MM.1S (cell line): Measurements from ENCODE around the gene KRTAP29-1.
A peak's percentile ranks its signal among the peaks of the same experiment; 100 is the strongest.

Experiments used
- DNase-seq: peaks from one replicate; pipeline ENCODE4 v3.0.0-alpha.2; 2015
- H2AFZ ChIP-seq: fragments of 300-600 bp; sonication (generic); 2 replicates; pipeline ENCODE4 v1.6.0; 2016; ENCODE audit warnings: antibody characterized with exemption, low read length
- H3F3A ChIP-seq: fragments of 300-600 bp; sonication (generic); 2 replicates; pipeline ENCODE4 v1.6.1; 2016; ENCODE audit warnings: mild to moderate bottlenecking, antibody characterized with exemption, low read length, moderate library complexity, mixed read lengths; ENCODE audit not compliant: insufficient read depth
- H3K27ac ChIP-seq: fragments of 300-600 bp; sonication (generic); 2 replicates; pipeline ENCODE4 v1.5.1; 2016; ENCODE audit warnings: mild to moderate bottlenecking, low read length
- H3K27me3 ChIP-seq: fragments of 300-600 bp; sonication (generic); replicated peaks from 2 replicates; pipeline ENCODE4 v1.6.0; 2016; ENCODE audit warnings: low read length; ENCODE audit not compliant: insufficient read depth
- H3K36me3 ChIP-seq: fragments of 300-600 bp; sonication (generic); replicated peaks from 2 replicates; pipeline ENCODE4 v1.6.1; 2016; ENCODE audit warnings: mild to moderate bottlenecking, low read length, mixed read lengths; ENCODE audit not compliant: insufficient read depth
- H3K4me1 ChIP-seq: fragments of 300-600 bp; sonication (generic); 2 replicates; pipeline ENCODE4 v1.6.1; 2016; ENCODE audit warnings: low read length, mixed read lengths
- H3K4me2 ChIP-seq: fragments of 300-600 bp; sonication (generic); 2 replicates; pipeline ENCODE4 v1.6.0; 2016; ENCODE audit warnings: low read depth, low read length
- H3K4me3 ChIP-seq: fragments of 300-600 bp; sonication (generic); 2 replicates; pipeline ENCODE4 v1.5.1; 2016; ENCODE audit warnings: low read length, mixed read lengths
- H3K79me2 ChIP-seq: fragments of 300-600 bp; sonication (generic); 2 replicates; pipeline ENCODE4 v1.6.1; 2016; ENCODE audit warnings: mixed run types, low read length, mixed read lengths
- H3K9ac ChIP-seq: fragments of 300-600 bp; sonication (generic); 2 replicates; pipeline ENCODE4 v1.6.1; 2016; ENCODE audit warnings: low read length, mixed read lengths
- H3K9me2 ChIP-seq: fragments of 300-600 bp; sonication (generic); replicated peaks from 2 replicates; pipeline ENCODE4 v1.6.1; 2016; ENCODE audit warnings: mild to moderate bottlenecking, low read length, mixed read lengths; ENCODE audit not compliant: insufficient read depth
- H3K9me3 ChIP-seq: fragments of 300-600 bp; sonication (generic); replicated peaks from 2 replicates; pipeline ENCODE4 v1.6.1; 2016; ENCODE audit warnings: mild to moderate bottlenecking, low read length, mixed read lengths; ENCODE audit not compliant: insufficient read depth
- H4K20me1 ChIP-seq: fragments of 300-600 bp; sonication (generic); 2 replicates; pipeline ENCODE4 v1.6.1; 2016; ENCODE audit warnings: mild to moderate bottlenecking, low read length, moderate library complexity, mixed read lengths; ENCODE audit not compliant: insufficient read depth
- EZH2 ChIP-seq: fragments of 300-600 bp; sonication (generic); optimal IDR thresholded peaks from 2 replicates; pipeline ENCODE3; 2017; ENCODE audit warnings: low read depth, mild to moderate bottlenecking, antibody characterized with exemption, low read length, mixed read lengths
- EZH2phosphoT487 ChIP-seq: fragments of 300-600 bp; sonication (generic); IDR thresholded peaks from 2 replicates; pipeline ENCODE4 v1.6.1; 2018; ENCODE audit warnings: antibody characterized with exemption, low read length
- TF ChIP-seq, protein P1 (sequence below): fragments of 300-600 bp; sonication (generic); IDR thresholded peaks from 2 replicates; pipeline ENCODE4 v1.5.1; 2016; ENCODE audit warnings: antibody characterized with exemption, low read length, mixed read lengths

The KRTAP29-1 gene

DNA sequence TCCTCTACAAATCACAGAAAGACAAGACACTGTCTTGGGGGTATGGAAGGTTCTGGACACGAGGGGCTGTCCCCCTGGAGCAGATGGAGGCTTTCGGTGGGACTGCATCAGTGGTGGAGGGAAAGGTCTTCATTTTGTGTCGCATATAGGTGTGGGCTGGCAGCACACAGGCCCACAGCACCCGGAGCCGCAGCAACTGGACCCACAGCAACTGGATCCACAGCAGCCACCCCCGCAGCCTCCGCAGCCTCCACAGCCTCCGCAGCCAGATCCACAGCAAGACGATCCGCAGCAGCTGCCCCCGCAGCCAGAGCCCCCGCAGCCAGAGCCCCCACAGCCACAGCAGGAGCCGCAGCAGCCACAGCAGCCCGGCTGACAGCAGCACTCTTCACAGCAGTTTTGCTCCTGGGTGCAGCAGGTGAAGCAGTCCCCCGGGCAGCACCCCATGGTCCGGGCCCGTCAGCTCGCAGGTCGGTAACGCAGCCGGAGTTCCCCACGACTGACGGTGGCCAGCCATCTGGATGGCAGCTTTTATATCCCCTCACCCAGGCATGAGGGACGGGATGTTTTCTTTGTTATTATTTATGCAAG is 12.6 kb upstream of the KRTAP29-1 start, which contains the start of gene KRTAP17-1:
Gene KRTAP17-1 (minus strand): TSS at position 507 of the 591 bp plus-strand sequence. CDS start 60 bp downstream, at position 447.
- Histone ChIP-seq H3K9me2 (no peaks in the 10 kb centered on the region), H3K27ac (no peak within 1 kb of the TSS), H2AFZ (no peak within 1 kb of the TSS), H4K20me1 (no peaks in the 10 kb centered on the region), H3K27me3 (no peaks in the 10 kb centered on the region), H3K9ac (no peak within 1 kb of the TSS), H3K79me2 (no peaks in the 10 kb centered on the region), H3K4me2 (no peak within 1 kb of the TSS), H3K9me3 (no peaks in the 10 kb centered on the region), H3K4me3 (no peak within 1 kb of the TSS), H3K4me1 (no peaks in the 10 kb centered on the region), H3K36me3 (no peaks in the 10 kb centered on the region), H3F3A (no peaks in the 10 kb centered on the region)
- no peak for TF ChIP-seq EZH2
- no peak for TF ChIP-seq EZH2phosphoT487
- TF ChIP-seq, protein P1, sequence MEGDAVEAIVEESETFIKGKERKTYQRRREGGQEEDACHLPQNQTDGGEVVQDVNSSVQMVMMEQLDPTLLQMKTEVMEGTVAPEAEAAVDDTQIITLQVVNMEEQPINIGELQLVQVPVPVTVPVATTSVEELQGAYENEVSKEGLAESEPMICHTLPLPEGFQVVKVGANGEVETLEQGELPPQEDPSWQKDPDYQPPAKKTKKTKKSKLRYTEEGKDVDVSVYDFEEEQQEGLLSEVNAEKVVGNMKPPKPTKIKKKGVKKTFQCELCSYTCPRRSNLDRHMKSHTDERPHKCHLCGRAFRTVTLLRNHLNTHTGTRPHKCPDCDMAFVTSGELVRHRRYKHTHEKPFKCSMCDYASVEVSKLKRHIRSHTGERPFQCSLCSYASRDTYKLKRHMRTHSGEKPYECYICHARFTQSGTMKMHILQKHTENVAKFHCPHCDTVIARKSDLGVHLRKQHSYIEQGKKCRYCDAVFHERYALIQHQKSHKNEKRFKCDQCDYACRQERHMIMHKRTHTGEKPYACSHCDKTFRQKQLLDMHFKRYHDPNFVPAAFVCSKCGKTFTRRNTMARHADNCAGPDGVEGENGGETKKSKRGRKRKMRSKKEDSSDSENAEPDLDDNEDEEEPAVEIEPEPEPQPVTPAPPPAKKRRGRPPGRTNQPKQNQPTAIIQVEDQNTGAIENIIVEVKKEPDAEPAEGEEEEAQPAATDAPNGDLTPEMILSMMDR: no peak
- no peak for DNase-seq

DNA sequence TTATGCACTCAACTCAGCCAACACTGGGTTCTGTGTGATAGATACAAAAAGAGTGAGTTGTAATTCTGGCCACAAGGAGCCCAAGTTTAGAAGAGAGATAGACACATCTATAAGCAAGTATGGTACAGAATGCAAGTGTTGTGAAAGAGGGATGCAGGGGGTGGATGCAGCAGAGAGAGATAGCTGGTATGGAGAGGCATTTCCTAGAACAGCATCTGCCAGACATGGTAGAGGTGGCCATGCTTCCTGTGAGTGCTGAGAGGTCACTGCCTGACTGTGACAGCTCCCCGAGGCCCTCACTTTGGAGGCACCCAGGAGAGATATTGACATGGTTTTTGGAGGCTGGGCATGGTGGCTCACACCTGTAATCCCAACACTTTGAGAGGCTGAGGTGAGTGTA is 8.5 kb upstream of the KRTAP29-1 start:
- Histone ChIP-seq H3F3A (peaks cover 17% of the 10 kb centered on the region), H3K4me3 (no peak overlapping the region), H3K36me3 (no peaks in the 10 kb centered on the region), H3K4me1 (peaks cover 16% of the 10 kb centered on the region), H3K27me3 (no peaks in the 10 kb centered on the region), H3K9ac (no peak overlapping the region), H3K9me2 (no peaks in the 10 kb centered on the region), H3K79me2 (no peaks in the 10 kb centered on the region), H3K27ac (no peak overlapping the region), H3K9me3 (no peaks in the 10 kb centered on the region), H4K20me1 (no peaks in the 10 kb centered on the region), H2AFZ (no peak overlapping the region), H3K4me2 (no peak overlapping the region)
- TF ChIP-seq EZH2phosphoT487 (no peak), EZH2 (no peak)
- TF ChIP-seq, protein P1: no peak
- DNase-seq: no peak

DNA sequence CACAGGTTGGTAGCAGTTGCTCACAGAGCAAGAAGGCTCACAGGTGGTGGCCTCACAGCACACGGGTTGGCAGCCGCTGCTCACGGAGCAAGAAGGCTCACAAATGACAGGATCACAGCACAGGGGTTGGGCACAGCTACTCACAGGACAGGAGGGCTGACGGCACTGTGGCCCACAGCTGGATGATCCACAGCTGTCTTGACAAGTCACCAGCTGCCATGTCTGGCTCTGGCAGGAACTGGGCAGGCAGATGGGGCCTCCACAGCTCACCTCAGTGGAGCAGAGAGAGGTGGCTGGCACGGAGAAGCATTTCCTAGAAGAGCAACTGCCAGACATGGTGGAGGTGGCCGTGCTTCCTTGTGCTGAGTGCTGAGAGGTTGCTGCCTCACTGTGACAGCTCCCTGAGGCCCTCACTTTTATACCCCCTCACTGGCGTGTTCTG is 6.3 kb upstream of the KRTAP29-1 start, which contains the start of gene KRTAP16-1:
Gene KRTAP16-1 (minus strand): TSS at position 392 of the 442 bp plus-strand sequence. CDS start 56 bp downstream, at position 336.
- no peak for DNase-seq
- Histone ChIP-seq H3K27me3 (no peaks in the 10 kb centered on the region), H3K9me3 (no peaks in the 10 kb centered on the region), H3K79me2 (no peaks in the 10 kb centered on the region), H2AFZ (peak within 1 kb of the TSS; percentile 86), H3K9me2 (no peaks in the 10 kb centered on the region), H3K4me1 (peaks cover 16% of the 10 kb centered on the region), H3F3A (peaks cover 17% of the 10 kb centered on the region), H3K36me3 (no peaks in the 10 kb centered on the region), H3K4me3 (peak within 1 kb of the TSS; percentile 45), H3K9ac (peak within 1 kb of the TSS; percentile 64), H3K27ac (peak within 1 kb of the TSS; percentile 93), H4K20me1 (no peaks in the 10 kb centered on the region), H3K4me2 (peak within 1 kb of the TSS; percentile 94)
- TF ChIP-seq, protein P1: no peak
- TF ChIP-seq EZH2phosphoT487 (no peak), EZH2 (no peak)
